ENCODE results near the gene RAE1.
A peak's percentile ranks its signal among the peaks of the same experiment; 100 is the strongest.

The RAE1 gene

GRCh38 chr20:57400231-57400701, 49.2 kb downstream of the RAE1 start:
- DNase-seq (ENCODE audit: low spot score) = peak; percentile 21

GRCh38 chr20:57400821-57401564, 49.9 kb downstream of the RAE1 start:
- DNase-seq (ENCODE audit: low spot score) = no peak

GRCh38 chr20:57401565-57401918, 50.5 kb downstream of the RAE1 start:
- DNase-seq (ENCODE audit: low spot score) = no peak

GRCh38 chr20:57402206-57403125, 51.4 kb downstream of the RAE1 start:
- DNase-seq (ENCODE audit: low spot score) = no peak

GRCh38 chr20:57403216-57403615, 52.2 kb downstream of the RAE1 start:
- no peak for DNase-seq (ENCODE audit: low spot score)

- no peak for DNase-seq (ENCODE audit: low spot score)
These were observed 53.0 kb downstream of the RAE1 start for GRCh38 chr20:57404006-57404405.

- no peak for DNase-seq (ENCODE audit: low spot score)
These were observed 53.5 kb downstream of the RAE1 start for GRCh38 chr20:57404419-57405072.

- no peak for DNase-seq (ENCODE audit: low spot score)
These were observed 54.4 kb downstream of the RAE1 start for GRCh38 chr20:57405236-57406016.

GRCh38 chr20:57407541-57407956, 56.5 kb downstream of the RAE1 start:
- DNase-seq (ENCODE audit: low spot score) = no peak

- no peak for DNase-seq (ENCODE audit: low spot score)
These were observed 57.1 kb downstream of the RAE1 start for GRCh38 chr20:57408131-57408530.

GRCh38 chr20:57408536-57409233, 57.6 kb downstream of the RAE1 start:
- DNase-seq (ENCODE audit: low spot score) = no peak

GRCh38 chr20:57409316-57409671, 58.2 kb downstream of the RAE1 start:
- no peak for DNase-seq (ENCODE audit: low spot score)

- DNase-seq (ENCODE audit: low spot score) = no peak
These were observed 58.8 kb downstream of the RAE1 start for GRCh38 chr20:57409672-57410397.

- no peak for DNase-seq (ENCODE audit: low spot score)
These were observed 59.4 kb downstream of the RAE1 start for GRCh38 chr20:57410398-57410920.

- DNase-seq (ENCODE audit: low spot score) = no peak
These were observed 59.9 kb downstream of the RAE1 start for GRCh38 chr20:57410924-57411323.

GRCh38 chr20:57411406-57412283, 60.6 kb downstream of the RAE1 start:
- DNase-seq (ENCODE audit: low spot score) = no peak

GRCh38 chr20:57412347-57413029, 61.4 kb downstream of the RAE1 start:
- DNase-seq (ENCODE audit: low spot score) = no peak

GRCh38 chr20:57413986-57414385, 62.9 kb downstream of the RAE1 start:
- DNase-seq (ENCODE audit: low spot score) = no peak
